ENCODE results near the gene SPTBN1.

SPTBN1 gene

GRCh38 chr2:54416938-54417337 lies 39.2 kb upstream of the SPTBN1 start:
- H3K4me1 ChIP-seq (ENCODE audit: insufficient read depth, low read length), result no peaks in the 10 kb centered on the region
- no peaks in the 10 kb centered on the region for H3K79me2 ChIP-seq (ENCODE audit: insufficient read depth, low read length)
- no peaks in the 10 kb centered on the region for H3K9me3 ChIP-seq (ENCODE audit: insufficient read depth, low read length, severe bottlenecking)
- no peaks in the 10 kb centered on the region for H3K27me3 ChIP-seq (ENCODE audit: insufficient read depth, low read length, poor library complexity)
- TF ChIP-seq EZH2 (IDR thresholded peaks at IDR 0.05; ENCODE audit: borderline replicate concordance, low read depth, low read length, severe bottlenecking) (no peak), CTCF (IDR thresholded peaks at IDR 0.05; ENCODE audit: borderline replicate concordance, extremely low read depth, low read length, poor library complexity, severe bottlenecking) (no peak)
- no peak overlapping the region for H3K4me3 ChIP-seq (ENCODE audit: low read depth in 1 of 2, low read length in 2 of 2)
- no peak for DNase-seq
- H2AFZ ChIP-seq (ENCODE audit: low read depth, low read length), result no peak overlapping the region
- no peak overlapping the region for H3K27ac ChIP-seq (ENCODE audit: low read length)
- H3K9ac ChIP-seq (ENCODE audit: low read depth, low read length), result no peak overlapping the region
- no peaks in the 10 kb centered on the region for H3K36me3 ChIP-seq (ENCODE audit: insufficient read depth, low read length)
- no peak overlapping the region for H3K4me2 ChIP-seq (ENCODE audit: insufficient read depth, low read length)
- ATAC-seq (ENCODE audit: insufficient read depth, low read depth), result no peak
- no peaks in the 10 kb centered on the region for H4K20me1 ChIP-seq (ENCODE audit: insufficient read depth, low read length)

GRCh38 chr2:54417577-54417976 lies 38.5 kb upstream of the SPTBN1 start:
- no peak for DNase-seq
- Histone ChIP-seq H3K9ac (ENCODE audit: low read depth, low read length) (no peak overlapping the region), H3K4me1 (ENCODE audit: insufficient read depth, low read length) (no peaks in the 10 kb centered on the region), H3K36me3 (ENCODE audit: insufficient read depth, low read length) (no peaks in the 10 kb centered on the region), H3K9me3 (ENCODE audit: insufficient read depth, low read length, severe bottlenecking) (no peaks in the 10 kb centered on the region), H3K4me3 (ENCODE audit: low read depth in 1 of 2, low read length in 2 of 2) (no peak overlapping the region), H3K79me2 (ENCODE audit: insufficient read depth, low read length) (no peaks in the 10 kb centered on the region), H4K20me1 (ENCODE audit: insufficient read depth, low read length) (no peaks in the 10 kb centered on the region), H3K27ac (ENCODE audit: low read length) (no peak overlapping the region), H3K27me3 (ENCODE audit: insufficient read depth, low read length, poor library complexity) (no peaks in the 10 kb centered on the region), H2AFZ (ENCODE audit: low read depth, low read length) (no peak overlapping the region), H3K4me2 (ENCODE audit: insufficient read depth, low read length) (no peak overlapping the region)
- ATAC-seq (ENCODE audit: insufficient read depth, low read depth), result no peak
- no peak for TF ChIP-seq EZH2 (IDR thresholded peaks at IDR 0.05; ENCODE audit: borderline replicate concordance, low read depth, low read length, severe bottlenecking)
- TF ChIP-seq CTCF (IDR thresholded peaks at IDR 0.05; ENCODE audit: borderline replicate concordance, extremely low read depth, low read length, poor library complexity, severe bottlenecking), result no peak

- TF ChIP-seq CTCF (IDR thresholded peaks at IDR 0.05; ENCODE audit: borderline replicate concordance, extremely low read depth, low read length, poor library complexity, severe bottlenecking) (no peak), EZH2 (IDR thresholded peaks at IDR 0.05; ENCODE audit: borderline replicate concordance, low read depth, low read length, severe bottlenecking) (no peak)
- Histone ChIP-seq H3K4me3 (ENCODE audit: low read depth in 1 of 2, low read length in 2 of 2) (no peak overlapping the region), H4K20me1 (ENCODE audit: insufficient read depth, low read length) (no peaks in the 10 kb centered on the region), H3K79me2 (ENCODE audit: insufficient read depth, low read length) (no peaks in the 10 kb centered on the region), H3K4me2 (ENCODE audit: insufficient read depth, low read length) (no peak overlapping the region), H3K27ac (ENCODE audit: low read length) (no peak overlapping the region), H3K27me3 (ENCODE audit: insufficient read depth, low read length, poor library complexity) (no peaks in the 10 kb centered on the region), H3K9ac (ENCODE audit: low read depth, low read length) (no peak overlapping the region), H3K36me3 (ENCODE audit: insufficient read depth, low read length) (no peaks in the 10 kb centered on the region), H3K4me1 (ENCODE audit: insufficient read depth, low read length) (no peaks in the 10 kb centered on the region), H2AFZ (ENCODE audit: low read depth, low read length) (no peak overlapping the region), H3K9me3 (ENCODE audit: insufficient read depth, low read length, severe bottlenecking) (no peaks in the 10 kb centered on the region)
- DNase-seq (no peak), ATAC-seq (ENCODE audit: insufficient read depth, low read depth) (no peak)
Observed at GRCh38 chr2:54419388-54419787, 36.7 kb upstream of the SPTBN1 start.

All from DND-41 (cell line).